ENCODE measurements around the gene ROCK1.

ROCK1 gene

GRCh38 chr18:21105936-21106335 is 5.7 kb downstream of the ROCK1 start:
- DNase-seq (ENCODE audit: low spot score) = no peak

- DNase-seq (ENCODE audit: low spot score) = no peak
Observed at GRCh38 chr18:21101172-21101571, 10.4 kb downstream of the ROCK1 start.

GRCh38 chr18:21100678-21101077 is 10.9 kb downstream of the ROCK1 start:
- DNase-seq (ENCODE audit: low spot score) = no peak

GRCh38 chr18:21100146-21100545 is 11.5 kb downstream of the ROCK1 start:
- no peak for DNase-seq (ENCODE audit: low spot score)

- DNase-seq (ENCODE audit: low spot score) = no peak
Observed at GRCh38 chr18:21099442-21099841, 12.2 kb downstream of the ROCK1 start.

GRCh38 chr18:21096760-21097159 is 14.9 kb downstream of the ROCK1 start:
- no peak for DNase-seq (ENCODE audit: low spot score)

GRCh38 chr18:21093133-21093532 is 18.5 kb downstream of the ROCK1 start:
- no peak for DNase-seq (ENCODE audit: low spot score)

- no peak for DNase-seq (ENCODE audit: low spot score)
Observed at GRCh38 chr18:21090680-21091079, 20.9 kb downstream of the ROCK1 start.

GRCh38 chr18:21085579-21086166 is 25.9 kb downstream of the ROCK1 start:
- DNase-seq (ENCODE audit: low spot score) = no peak

- no peak for DNase-seq (ENCODE audit: low spot score)
Observed at GRCh38 chr18:21084511-21085078, 27.0 kb downstream of the ROCK1 start.

- DNase-seq (ENCODE audit: low spot score) = no peak
Observed at GRCh38 chr18:21083017-21083416, 28.6 kb downstream of the ROCK1 start.

GRCh38 chr18:21081426-21081825 is 30.2 kb downstream of the ROCK1 start:
- no peak for DNase-seq (ENCODE audit: low spot score)

- DNase-seq (ENCODE audit: low spot score) = no peak
Observed at GRCh38 chr18:21080576-21080975, 31.0 kb downstream of the ROCK1 start.

GRCh38 chr18:21074336-21075323 is 37.0 kb downstream of the ROCK1 start:
- DNase-seq (ENCODE audit: low spot score) = no peak

- no peak for DNase-seq (ENCODE audit: low spot score)
Observed at GRCh38 chr18:21073180-21073579, 38.4 kb downstream of the ROCK1 start.

- DNase-seq (ENCODE audit: low spot score) = no peak
Observed at GRCh38 chr18:21071071-21071470, 40.5 kb downstream of the ROCK1 start.

- DNase-seq (ENCODE audit: low spot score) = no peak
Observed at GRCh38 chr18:21069468-21069867, 42.1 kb downstream of the ROCK1 start.

- no peak for DNase-seq (ENCODE audit: low spot score)
Observed at GRCh38 chr18:21064347-21064746, 47.3 kb downstream of the ROCK1 start.

GRCh38 chr18:21063011-21063410 is 48.6 kb downstream of the ROCK1 start:
- no peak for DNase-seq (ENCODE audit: low spot score)

GRCh38 chr18:21057112-21057511 is 54.5 kb downstream of the ROCK1 start:
- no peak for DNase-seq (ENCODE audit: low spot score)

- no peak for DNase-seq (ENCODE audit: low spot score)
Observed at GRCh38 chr18:21056545-21056944, 55.1 kb downstream of the ROCK1 start.

GRCh38 chr18:21054252-21054821 is 57.3 kb downstream of the ROCK1 start:
- DNase-seq (ENCODE audit: low spot score) = no peak

GRCh38 chr18:21053127-21053526 is 58.5 kb downstream of the ROCK1 start:
- no peak for DNase-seq (ENCODE audit: low spot score)
